GM10248 (cell line): Measurements from ENCODE around the gene GATA5.

ENCODE experiments used
- CTCF ChIA-PET: fragments of 300-600 bp; sonication (Branson Sonifier 250); formaldehyde crosslinking; extraction: SDS; loops from one replicate; lab custom pipeline; 2021; ENCODE audit warnings: antibody characterized with exemption; lab: Yijun Ruan, JAX
- POLR2A ChIA-PET: fragments of 350-650 bp; sonication (Branson Sonifier 250); formaldehyde crosslinking; extraction: SDS; loops from one replicate; lab custom pipeline; 2020; ENCODE audit warnings: antibody characterized with exemption; lab: Yijun Ruan, JAX
- DNase-seq: peaks from one replicate; pipeline ENCODE4 v3.0.0; 2012; ENCODE audit errors: extremely low spot score
- CTCF ChIP-seq: IDR thresholded peaks from 2 replicates; pipeline ENCODE4 v1.5.1; 2012; ENCODE audit warnings: mild to moderate bottlenecking, low read depth; ENCODE audit errors: extremely low read depth, missing control alignments, control extremely low read depth

Gene GATA5

GRCh38 chr20:62474604-62475026, 1.2 kb downstream of the GATA5 start:
- POLR2A ChIA-PET, result no interaction called here
- CTCF ChIA-PET, result no interaction called here
- no peak for DNase-seq
- TF ChIP-seq CTCF, result no peak

GRCh38 chr20:62473717-62474603, 1.8 kb downstream of the GATA5 start:
- TF ChIP-seq CTCF, result no peak
- DNase-seq, result no peak
- POLR2A ChIA-PET, result no interaction called here
- CTCF ChIA-PET, result no interaction called here

GRCh38 chr20:62472941-62473585, 2.7 kb downstream of the GATA5 start:
- ChIA-PET POLR2A (no interaction called here), CTCF (no interaction called here)
- no peak for TF ChIP-seq CTCF
- DNase-seq, result no peak

GRCh38 chr20:62472138-62472940, 3.5 kb downstream of the GATA5 start:
- DNase-seq, result no peak
- CTCF ChIA-PET, result no interaction called here
- POLR2A ChIA-PET, result no interaction called here
- no peak for TF ChIP-seq CTCF

- ChIA-PET CTCF (no interaction called here), POLR2A (no interaction called here)
- TF ChIP-seq CTCF, result no peak
- no peak for DNase-seq
Observed at GRCh38 chr20:62470459-62470858, 5.3 kb downstream of the GATA5 start.

- DNase-seq, result no peak
- ChIA-PET CTCF (no interaction called here), POLR2A (no interaction called here)
- TF ChIP-seq CTCF, result no peak
Observed at GRCh38 chr20:62470001-62470400, 5.8 kb downstream of the GATA5 start.
